Kidney glomerular epithelial cell (primary cell): ENCODE data around the gene SETD2.
"Not testable (repeated sequence)": the region's sequence is repeated elsewhere in the genome, so short reads cannot be mapped to it uniquely, and the experiment has no call there.

Experiments used
- DNase-seq: peaks from one replicate; lab custom pipeline; 2025; lab: John Stamatoyannopoulos, UW

SETD2 gene

GRCh38 chr3:47152578-47152977 is 11.3 kb downstream of the SETD2 start:
- no peak for DNase-seq

- DNase-seq, result no peak
Measured at GRCh38 chr3:47151836-47152235, 12.1 kb downstream of the SETD2 start.

- no peak for DNase-seq
Measured at GRCh38 chr3:47149339-47149933, 14.5 kb downstream of the SETD2 start.

GRCh38 chr3:47145272-47145671 is 18.6 kb downstream of the SETD2 start:
- no peak for DNase-seq

GRCh38 chr3:47143068-47143467 is 20.8 kb downstream of the SETD2 start:
- no peak for DNase-seq

- DNase-seq, result not testable (repeated sequence)
Measured at GRCh38 chr3:47142536-47142935, 21.4 kb downstream of the SETD2 start.

GRCh38 chr3:47140973-47141461 is 22.9 kb downstream of the SETD2 start:
- peak; percentile 51 for DNase-seq

- not testable (repeated sequence) for DNase-seq
Measured at GRCh38 chr3:47140553-47140952, 23.4 kb downstream of the SETD2 start.

GRCh38 chr3:47134311-47134710 is 29.6 kb downstream of the SETD2 start:
- DNase-seq, result no peak

GRCh38 chr3:47133641-47134040 is 30.3 kb downstream of the SETD2 start:
- no peak for DNase-seq

GRCh38 chr3:47130557-47130956 is 33.4 kb downstream of the SETD2 start:
- no peak for DNase-seq

- DNase-seq, result no peak
Measured at GRCh38 chr3:47128137-47128536, 35.8 kb downstream of the SETD2 start.

GRCh38 chr3:47123857-47124256 is 40.1 kb downstream of the SETD2 start:
- DNase-seq, result no peak

- no peak for DNase-seq
Measured at GRCh38 chr3:47121409-47121808, 42.5 kb downstream of the SETD2 start.

- no peak for DNase-seq
Measured at GRCh38 chr3:47120138-47120537, 43.8 kb downstream of the SETD2 start.

- DNase-seq, result not testable (repeated sequence)
Measured at GRCh38 chr3:47119387-47119786, 44.5 kb downstream of the SETD2 start.

- no peak for DNase-seq
Measured at GRCh38 chr3:47117807-47118364, 46.0 kb downstream of the SETD2 start.

- not testable (repeated sequence) for DNase-seq
Measured at GRCh38 chr3:47115524-47115923, 48.4 kb downstream of the SETD2 start.

GRCh38 chr3:47113669-47114365 is 50.1 kb downstream of the SETD2 start:
- DNase-seq, result peak; percentile 39

- no peak for DNase-seq
Measured at GRCh38 chr3:47112997-47113396, 50.9 kb downstream of the SETD2 start.

GRCh38 chr3:47109393-47109792 is 54.5 kb downstream of the SETD2 start:
- DNase-seq, result no peak

- DNase-seq, result no peak
Measured at GRCh38 chr3:47108546-47108945, 55.4 kb downstream of the SETD2 start.

GRCh38 chr3:47104259-47104658 is 59.7 kb downstream of the SETD2 start:
- DNase-seq, result no peak
